Measurements from ENCODE around the gene BTBD6. TPM values are rescaled to one million over a fixed set of nuclear protein-coding genes. Genes with fewer than 3 reads are reported as not detected.

Gene BTBD6
- total and polyA plus RNA-seq, 2 of the 8 experiments (the other 6 are each of a cell fraction or from before 2014, with no cell fraction given): 10.1 to 10.2 TPM

- TF ChIP-seq CHD7 (IDR thresholded peaks at IDR 0.05; ENCODE audit: insufficient replicate concordance, low read length): no peak
- no peak for TF ChIP-seq KDM4A (IDR thresholded peaks at IDR 0.05; ENCODE audit: low read depth, low read length, severe bottlenecking)
- no peak for TF ChIP-seq GTF2F1 (IDR thresholded peaks at IDR 0.05; ENCODE audit: borderline replicate concordance, low read depth, low read length)
- TF ChIP-seq SRF (IDR thresholded peaks at IDR 0.05; ENCODE audit: low read depth, low read length): no peak
- no peak for TF ChIP-seq MAX (IDR thresholded peaks at IDR 0.05)
- no peak for TF ChIP-seq RAD21 (IDR thresholded peaks at IDR 0.05 in 1 of 2, conservative IDR thresholded peaks at IDR 0.05 in 1 of 2; ENCODE audit: low read depth in 2 of 2, low read length in 2 of 2)
- no peak for TF ChIP-seq POU5F1 (IDR thresholded peaks at IDR 0.05; ENCODE audit: low read depth, low read length)
These were observed 21.0 kb upstream of the BTBD6 start (continued) for GRCh38 chr14:105227346-105227745.

Data from H1 (cell line).